ENCODE measurements around the gene TMEM250. TPM values are rescaled to one million over a fixed set of nuclear protein-coding genes. Genes with fewer than 3 reads are reported as not detected.
A peak's percentile ranks its signal among the peaks of the same experiment; 100 is the strongest.

TMEM250 gene
- total and polyA plus RNA-seq, 12 donors: 9.7 to 26.4 (median 15.4) TPM

- intact Hi-C loops (cut with DNase I): loop anchor here in 1 of 10 donors (5.0 kb wide), 1 partner anchor 146 kb away; no protein-coding TSS in a partner anchor
- Histone ChIP-seq H3K36me3 (no peaks in the 10 kb centered on the region), H3K9me3 (no peaks in the 10 kb centered on the region), H3K4me1 (peaks cover 6 to 30% (median 11%) of the 10 kb centered on the region in 9 donors), H3K27ac (no peak overlapping the region), H3K27me3 (peaks cover 0 to 76% (median 56%) of the 10 kb centered on the region in 7 donors), H3K4me3 (no peak overlapping the region)
- TF ChIP-seq CTCF (IDR thresholded peaks at IDR 0.05): no peak
- WGBS, 2 donors: 80 to 85% methylated on average over 33 of the region's 33 CpGs
- DNase-seq (no peak), ATAC-seq (no peak)
Observed at GRCh38 chr9:136136127-136136925, 17.7 kb upstream of the TMEM250 start.

GRCh38 chr9:136135326-136136126, 16.9 kb upstream of the TMEM250 start:
- no peak for TF ChIP-seq CTCF (IDR thresholded peaks at IDR 0.05)
- H3K36me3 ChIP-seq: no peaks in the 10 kb centered on the region
- no peak overlapping the region for H3K27ac ChIP-seq
- peaks cover 6 to 30% (median 11%) of the 10 kb centered on the region in 9 donors for H3K4me1 ChIP-seq
- no peaks in the 10 kb centered on the region for H3K9me3 ChIP-seq
- DNase-seq (no peak), ATAC-seq (peak in 5 of 8 donors; percentile 6 to 44 (median 21))
- peaks cover 0 to 84% (median 62%) of the 10 kb centered on the region in 7 donors for H3K27me3 ChIP-seq
- intact Hi-C loops (cut with DNase I): loop anchor here in 1 of 10 donors (5.0 kb wide), 1 partner anchor 147 kb away; no protein-coding TSS in a partner anchor
- 41 to 48% methylated on average over 18 of the region's 18 CpGs for WGBS, 2 donors
- no peak overlapping the region for H3K4me3 ChIP-seq

- Histone ChIP-seq H3K27me3 (peaks cover 0 to 85% (median 69%) of the 10 kb centered on the region in 7 donors), H3K27ac (no peak overlapping the region), H3K4me3 (peak overlapping the region in 6 of 10 donors; percentile 35 to 51 (median 44)), H3K36me3 (no peaks in the 10 kb centered on the region), H3K4me1 (peaks cover 6 to 30% (median 11%) of the 10 kb centered on the region in 9 donors), H3K9me3 (no peaks in the 10 kb centered on the region)
- 27 to 28% methylated on average over 18 of the region's 18 CpGs for WGBS, 2 donors
- TF ChIP-seq CTCF (IDR thresholded peaks at IDR 0.05): no peak
- DNase-seq: no peak
- ATAC-seq: no peak
- intact Hi-C loops (cut with DNase I): no loop called here
Observed at GRCh38 chr9:136133959-136134484, 15.3 kb upstream of the TMEM250 start.
